DND-41 (cell line): ENCODE measurements around the gene SMOC2.

Source experiments
- ATAC-seq: fragments of 200-7000 bp; cut with Tn5 transposase; 3 replicates; pipeline ENCODE4 v1.9.1; 2021; ENCODE audit warnings: low read depth; ENCODE audit not compliant: insufficient read depth
- DNase-seq: peaks from one replicate; pipeline ENCODE4 v3.0.0-alpha.2; 2020
- H2AFZ ChIP-seq: 2 replicates; pipeline ENCODE4 v1.6.0; 2012; ENCODE audit warnings: low read depth, low read length
- H3K27ac ChIP-seq: 2 replicates; pipeline ENCODE4 v1.5.1; 2012; ENCODE audit warnings: low read length, inconsistent platforms
- H3K27me3 ChIP-seq: fragments of 200-600 bp; sonication (generic); 2 replicates; pipeline ENCODE4 v1.6.0; 2012; ENCODE audit warnings: low read length, mild to moderate bottlenecking, inconsistent platforms; ENCODE audit not compliant: insufficient read depth, poor library complexity
- H3K36me3 ChIP-seq: 2 replicates; pipeline ENCODE4 v1.5.1; 2012; ENCODE audit warnings: low read length, inconsistent platforms; ENCODE audit not compliant: insufficient read depth
- H3K4me1 ChIP-seq: 2 replicates; pipeline ENCODE4 v1.5.1; 2012; ENCODE audit warnings: mild to moderate bottlenecking, low read length; ENCODE audit not compliant: insufficient read depth
- H3K4me2 ChIP-seq: 2 replicates; pipeline ENCODE4 v1.6.0; 2012; ENCODE audit warnings: mild to moderate bottlenecking, moderate library complexity, low read length, inconsistent platforms; ENCODE audit not compliant: insufficient read depth
- H3K4me3 ChIP-seq, 2 experiments: fragments of 200-600 bp in 1 of 2; shearing (Covaris generic) in 1 of 2; 2 replicates each; pipeline ENCODE4 v1.5.1; 2012 to 2016; ENCODE audit warnings: inconsistent platforms in 2 of 2, low read length in 2 of 2, mild to moderate bottlenecking in 2 of 2, low read depth in 1 of 2, moderate library complexity in 1 of 2
- H3K79me2 ChIP-seq: 2 replicates; pipeline ENCODE4 v1.6.0; 2012; ENCODE audit warnings: low read length, inconsistent platforms; ENCODE audit not compliant: insufficient read depth
- H3K9ac ChIP-seq: 2 replicates; pipeline ENCODE4 v1.6.0; 2012; ENCODE audit warnings: low read depth, mild to moderate bottlenecking, inconsistent platforms, low read length, moderate library complexity
- H3K9me3 ChIP-seq: 2 replicates; pipeline ENCODE4 v1.5.1; 2012; ENCODE audit warnings: low read length, moderate library complexity, mild to moderate bottlenecking, inconsistent platforms; ENCODE audit not compliant: insufficient read depth, severe bottlenecking
- H4K20me1 ChIP-seq: 2 replicates; pipeline ENCODE4 v1.6.0; 2012; ENCODE audit warnings: low read length; ENCODE audit not compliant: insufficient read depth
- CTCF ChIP-seq: IDR thresholded peaks from 2 replicates; pipeline ENCODE4 v1.5.1; 2012; ENCODE audit warnings: borderline replicate concordance, low read length, moderate library complexity, mild to moderate bottlenecking; ENCODE audit not compliant: poor library complexity, severe bottlenecking; ENCODE audit errors: extremely low read depth
- EZH2 ChIP-seq: IDR thresholded peaks from 3 replicates; pipeline ENCODE4 v1.6.1; 2012; ENCODE audit warnings: borderline replicate concordance, low read depth, mild to moderate bottlenecking, moderate library complexity, low read length, inconsistent platforms; ENCODE audit not compliant: severe bottlenecking

Gene SMOC2

GRCh38 chr6:168448243-168448855 lies 7.4 kb downstream of the SMOC2 start:
- H3K27me3 ChIP-seq, result no peaks in the 10 kb centered on the region
- H3K27ac ChIP-seq, result no peak overlapping the region
- no peaks in the 10 kb centered on the region for H3K9me3 ChIP-seq
- DNase-seq, result no peak
- H4K20me1 ChIP-seq, result no peaks in the 10 kb centered on the region
- TF ChIP-seq EZH2 (no peak), CTCF (no peak)
- H3K79me2 ChIP-seq, result no peaks in the 10 kb centered on the region
- H3K4me3 ChIP-seq, result no peak overlapping the region
- H3K4me2 ChIP-seq, result no peak overlapping the region
- no peak overlapping the region for H2AFZ ChIP-seq
- no peaks in the 10 kb centered on the region for H3K36me3 ChIP-seq
- ATAC-seq, result no peak
- H3K9ac ChIP-seq, result no peak overlapping the region
- H3K4me1 ChIP-seq, result no peaks in the 10 kb centered on the region

GRCh38 chr6:168450917-168451316 lies 9.9 kb downstream of the SMOC2 start:
- Histone ChIP-seq H3K79me2 (no peaks in the 10 kb centered on the region), H3K9me3 (no peaks in the 10 kb centered on the region), H3K27me3 (no peaks in the 10 kb centered on the region), H3K27ac (no peak overlapping the region), H3K9ac (no peak overlapping the region), H4K20me1 (no peaks in the 10 kb centered on the region), H3K4me1 (no peaks in the 10 kb centered on the region), H2AFZ (no peak overlapping the region), H3K4me2 (no peak overlapping the region), H3K4me3 (no peak overlapping the region), H3K36me3 (no peaks in the 10 kb centered on the region)
- no peak for DNase-seq
- no peak for ATAC-seq
- no peak for TF ChIP-seq CTCF
- no peak for TF ChIP-seq EZH2

GRCh38 chr6:168451805-168452517 lies 11.0 kb downstream of the SMOC2 start:
- H4K20me1 ChIP-seq, result no peaks in the 10 kb centered on the region

GRCh38 chr6:168452685-168453377 lies 11.8 kb downstream of the SMOC2 start:
- DNase-seq, result no peak

More at GRCh38 chr6:168451805-168452517, 11.0 kb downstream of the SMOC2 start:
- no peaks in the 10 kb centered on the region for H3K27me3 ChIP-seq
- H3K4me2 ChIP-seq, result no peak overlapping the region
- no peaks in the 10 kb centered on the region for H3K4me1 ChIP-seq
- H3K4me3 ChIP-seq, result no peak overlapping the region
- TF ChIP-seq EZH2, result no peak
- no peak for ATAC-seq
- no peaks in the 10 kb centered on the region for H3K79me2 ChIP-seq
- DNase-seq, result no peak
- H3K9me3 ChIP-seq, result no peaks in the 10 kb centered on the region
- H3K27ac ChIP-seq, result no peak overlapping the region
- no peak overlapping the region for H2AFZ ChIP-seq
- no peaks in the 10 kb centered on the region for H3K36me3 ChIP-seq
- no peak overlapping the region for H3K9ac ChIP-seq

More at GRCh38 chr6:168452685-168453377, 11.8 kb downstream of the SMOC2 start:
- TF ChIP-seq CTCF (no peak), EZH2 (no peak)
- no peaks in the 10 kb centered on the region for H3K79me2 ChIP-seq
- no peak for ATAC-seq
- H3K9ac ChIP-seq, result no peak overlapping the region
- no peak overlapping the region for H2AFZ ChIP-seq
- H3K9me3 ChIP-seq, result no peaks in the 10 kb centered on the region
- no peak overlapping the region for H3K27ac ChIP-seq
- H4K20me1 ChIP-seq, result no peaks in the 10 kb centered on the region
- no peaks in the 10 kb centered on the region for H3K27me3 ChIP-seq
- H3K4me1 ChIP-seq, result no peaks in the 10 kb centered on the region
- H3K4me3 ChIP-seq, result no peak overlapping the region
- H3K36me3 ChIP-seq, result no peaks in the 10 kb centered on the region
- H3K4me2 ChIP-seq, result no peak overlapping the region
